K562 (cell line): ENCODE measurements around the gene P2RX3. TPM values are rescaled to one million over a fixed set of nuclear protein-coding genes. Genes with fewer than 3 reads are reported as not detected.
A peak's percentile ranks its signal among the peaks of the same experiment; 100 is the strongest.

Source experiments
- BCL6 ChIP-seq: fragments of 250-450 bp; sonication (Bioruptor Pico); IDR thresholded peaks from 2 replicates; pipeline ENCODE4 v1.4.0; 2020
- CREBBP ChIP-seq: IDR thresholded peaks from one replicate; pipeline ENCODE4 v1.6.1; 2012; ENCODE audit warnings: low read depth, mild to moderate bottlenecking, control low read depth, inconsistent platforms, low read length
- DPF2 ChIP-seq: fragments of 450-650 bp; IDR thresholded peaks from 2 replicates; pipeline ENCODE4 v1.6.1; 2016
- FOXJ3 ChIP-seq: sonication (generic); formaldehyde crosslinking; IDR thresholded peaks from 2 replicates; pipeline ENCODE4 v1.4.0; 2020; ENCODE audit warnings: mild to moderate bottlenecking, missing genetic modification reagents
- HDAC1 ChIP-seq, 2 experiments: fragments of 450-650 bp; IDR thresholded peaks; 2 replicates each; pipeline ENCODE4 v1.6.1; 2016 to 2017; ENCODE audit warnings: inconsistent platforms in 1 of 2, mild to moderate bottlenecking in 1 of 2, moderate library complexity in 1 of 2
- HDAC6 ChIP-seq: IDR thresholded peaks from 2 replicates; pipeline ENCODE4 v1.6.1; 2012; ENCODE audit warnings: low read depth, mild to moderate bottlenecking, control low read depth, inconsistent platforms, low read length, moderate library complexity
- KLF16 ChIP-seq: IDR thresholded peaks from 2 replicates; pipeline ENCODE4 v1.6.1; 2016; ENCODE audit warnings: antibody characterized with exemption
- NFE2L1 ChIP-seq: fragments of 450-650 bp; IDR thresholded peaks from 2 replicates; pipeline ENCODE4 v1.6.1; 2016; ENCODE audit warnings: missing genetic modification characterization, low read depth, mild to moderate bottlenecking, missing compliant biosample characterization, moderate library complexity, borderline replicate concordance
- PBX2 ChIP-seq, 2 experiments: IDR thresholded peaks in 1 of 2; conservative IDR thresholded peaks in 1 of 2; 2 replicates each; pipeline ENCODE4 v1.6.1; 2016; ENCODE audit warnings: low read depth in 2 of 2, mild to moderate bottlenecking in 1 of 2, missing compliant biosample characterization in 1 of 2, missing genetic modification characterization in 1 of 2, moderate library complexity in 1 of 2
- PRPF4 ChIP-seq: fragments of 200-400 bp; formaldehyde crosslinking; IDR thresholded peaks from one replicate; pipeline ENCODE4 v1.6.1; 2017; ENCODE audit warnings: low read length, low read depth, mild to moderate bottlenecking; ENCODE audit not compliant: insufficient read depth, poor library complexity, severe bottlenecking
- RBM25 ChIP-seq: fragments of 200-400 bp; formaldehyde crosslinking; IDR thresholded peaks from 2 replicates; pipeline ENCODE4 v1.6.1; 2018; ENCODE audit warnings: low read length, low read depth, moderate library complexity; ENCODE audit not compliant: severe bottlenecking
- SMARCA4 ChIP-seq: fragments of 450-650 bp; IDR thresholded peaks from 2 replicates; pipeline ENCODE4 v1.6.1; 2016
- SPI1 ChIP-seq: IDR thresholded peaks from 2 replicates; pipeline ENCODE4 v1.6.1; 2011; ENCODE audit warnings: low read depth, low read length, control low read depth, borderline replicate concordance
- SRSF1 ChIP-seq: fragments of 200-400 bp; formaldehyde crosslinking; IDR thresholded peaks from 2 replicates; pipeline ENCODE4 v1.6.1; 2017; ENCODE audit warnings: mild to moderate bottlenecking, low read depth, low read length, moderate library complexity
- TAF1 ChIP-seq: IDR thresholded peaks from 2 replicates; pipeline ENCODE4 v1.6.1; 2011; ENCODE audit warnings: mild to moderate bottlenecking, low read length, moderate library complexity; ENCODE audit not compliant: insufficient read depth, control insufficient read depth, severe bottlenecking; ENCODE audit errors: extremely low read depth
- TCF7 ChIP-seq: sonication (generic); IDR thresholded peaks from 2 replicates; pipeline ENCODE4 v1.6.1; 2016; ENCODE audit warnings: antibody characterized with exemption, borderline replicate concordance
- ZBTB43 ChIP-seq: sonication (generic); formaldehyde crosslinking; IDR thresholded peaks from 2 replicates; pipeline ENCODE4 v1.8.0; 2023; ENCODE audit warnings: mild to moderate bottlenecking, missing genetic modification reagents
- ZNF134 ChIP-seq: fragments of 250-450 bp; sonication (Bioruptor Pico); conservative IDR thresholded peaks from 2 replicates; pipeline ENCODE4 v1.4.0; 2020
- ZNF274 ChIP-seq: IDR thresholded peaks from 2 replicates; pipeline ENCODE4 v1.6.1; 2011; ENCODE audit warnings: low read depth, mild to moderate bottlenecking, low read length, moderate library complexity, borderline replicate concordance
- ZNF408 ChIP-seq: fragments of 250-450 bp; sonication (Bioruptor Pico); IDR thresholded peaks from 2 replicates; pipeline ENCODE4 v1.4.0; 2020; ENCODE audit warnings: low read depth, mild to moderate bottlenecking, moderate library complexity
- ZNF551 ChIP-seq: fragments of 250-450 bp; sonication (Bioruptor Pico); IDR thresholded peaks from 2 replicates; pipeline ENCODE4 v1.5.0; 2021; ENCODE audit warnings: mild to moderate bottlenecking, moderate library complexity
- ZNF584 ChIP-seq: fragments of 200-800 bp; sonication (Bioruptor generic); IDR thresholded peaks from 2 replicates; pipeline ENCODE4 v1.6.1; 2016; ENCODE audit warnings: low read depth, mild to moderate bottlenecking, missing genetic modification characterization, missing compliant biosample characterization
- ZNF639 ChIP-seq, 2 experiments: fragments of 200-800 bp in 1 of 2; sonication (Bioruptor generic) in 1 of 2; sonication (generic) in 1 of 2; formaldehyde crosslinking in 1 of 2; IDR thresholded peaks in 1 of 2; conservative IDR thresholded peaks in 1 of 2; 2 replicates each; pipeline versions ENCODE4 v1.5.0 to v1.6.1; 2016 to 2020; ENCODE audit warnings: missing compliant biosample characterization in 1 of 2, missing genetic modification characterization in 1 of 2, missing genetic modification reagents in 1 of 2
- polyA plus RNA-seq, 8 experiments: library from polyadenylated mRNA; depleted of rRNA in 4 of 8; stranded (reverse) in 5 of 8; unstranded in 3 of 8; fragments of >200 nt; fragmentation: Nextera tagmentation in 2 of 8; fragmentation: Illumina TruSeq in 1 of 8; extraction: Ambion mirVana in 2 of 8; extraction: Trizol in 1 of 8; gene quantifications; 2 replicates each; pipeline versions ENCODE4 v1.2.1 to v1.2.3, GENCODE V29; 2011 to 2014; ENCODE audit warnings: inconsistent platforms in 1 of 8, missing spikeins in 1 of 8
- total RNA-seq, 7 experiments: library from RNA; depleted of rRNA in 6 of 7; stranded (reverse); fragments of >200 nt in 6 of 7; fragmentation: Illumina TruSeq in 2 of 7; extraction: Trizol in 2 of 7; gene quantifications; 2 replicates each; pipeline versions ENCODE4 v1.2.1 to v1.2.3, GENCODE V29; 2011 to 2021; ENCODE audit warnings: low replicate concordance in 1 of 7

P2RX3 gene
- total and polyA plus RNA-seq, 9 of the 15 experiments (the other 6 are each of a cell fraction or from before 2014, with no cell fraction given): not detected

- TF ChIP-seq FOXJ3 (no peak), BCL6 (CRISPR knock-in tag) (no peak), ZNF274 (no peak), SRSF1 (no peak), TCF7 (no peak), ZNF134 (CRISPR knock-in tag) (no peak), ZNF584 (CRISPR knock-in tag) (0 out of 2 replicates have a peak, but pooled peaks have one; percentile 23), TAF1 (no peak), DPF2 (peak; percentile 83), RBM25 (no peak), PBX2 (CRISPR knock-in tag; IDR thresholded peaks at IDR 0.05; ENCODE audit: low read depth) (no peak), PBX2 (tag; conservative IDR thresholded peaks at IDR 0.05; ENCODE audit: low read depth) (no peak), NFE2L1 (tag) (no peak), HDAC6 (no peak), KLF16 (peak; percentile 73; the same call in 1 of the 2 replicates), ZNF408 (CRISPR knock-in tag) (no peak), PRPF4 (no peak), SMARCA4 (peak; percentile 80), ZNF639 (CRISPR knock-in tag; conservative IDR thresholded peaks at IDR 0.05 in 1 of 2, IDR thresholded peaks at IDR 0.05 in 1 of 2) (peak in 1 of 2 experiments; percentile 77; a peak in 2 of 4 replicates), CREBBP (no peak), ZNF551 (CRISPR knock-in tag) (no peak), SPI1 (peak; percentile 73), HDAC1 (IDR thresholded peaks at IDR 0.05) (no peak), ZBTB43 (CRISPR knock-in tag) (no peak)
Observed at GRCh38 chr11:57395905-57396623, 57.9 kb downstream of the P2RX3 start (continued).
